ENCODE data around the gene ZDHHC24. TPM values are rescaled to one million over a fixed set of nuclear protein-coding genes. Genes with fewer than 3 reads are reported as not detected.

The ZDHHC24 gene
- total RNA-seq, 4 donors from 2014 or later = 5.9 to 12.1 (median 10.4) TPM

Other genes starting within 250 kb of the ZDHHC24 start
- gene CD248, start 229.0 kb downstream of the ZDHHC24 start, total RNA-seq = 10 to 100 TPM; 23.1 to 68.2 (median 27.0) TPM
- 1 to 10 TPM; 3.8 to 9.3 (median 4.7) TPM for gene RIN1, start 209.6 kb downstream of the ZDHHC24 start, total RNA-seq
- 10 to 100 TPM; 26.6 to 44.2 (median 35.5) TPM for gene BRMS1, start 200.9 kb downstream of the ZDHHC24 start, total RNA-seq
- 10 to 100 TPM; 39.7 to 62.0 (median 47.6) TPM for gene B4GAT1, start 198.4 kb downstream of the ZDHHC24 start, total RNA-seq
- gene SLC29A2, start 174.3 kb downstream of the ZDHHC24 start, total RNA-seq = 1 to 10 TPM in 2 of 4 donors, under 1 TPM in 2; 0.27 to 3.2 (median 1.2) TPM
- gene NPAS4, start 125.0 kb downstream of the ZDHHC24 start, total RNA-seq = 1 to 10 TPM in 1 of 4 donors, under 1 TPM in 2, not detected in 1; 0.27 to 2.6 (median 0.93) TPM
- gene MRPL11, start 107.2 kb downstream of the ZDHHC24 start, total RNA-seq = 10 to 100 TPM; 36.3 to 48.1 (median 45.6) TPM
- 10 to 100 TPM; 20.5 to 43.9 (median 29.9) TPM for gene PELI3, start 79.1 kb downstream of the ZDHHC24 start, total RNA-seq
- gene DPP3, start 65.6 kb downstream of the ZDHHC24 start, total RNA-seq = 10 to 100 TPM; 11.5 to 35.3 (median 22.4) TPM
- 10 to 100 TPM; 49.2 to 95.1 (median 82.9) TPM for gene BBS1, start 35.4 kb downstream of the ZDHHC24 start, total RNA-seq
- not detected for gene ACTN3, start 855 bp upstream of the ZDHHC24 start, total RNA-seq
- 100 to 1,000 TPM in 1 of 4 donors, 10 to 100 TPM in 3; 65.1 to 114 (median 88.4) TPM for gene CTSF, start 22.6 kb upstream of the ZDHHC24 start, total RNA-seq
- gene CCDC87, start 47.0 kb upstream of the ZDHHC24 start, total RNA-seq = 1 to 10 TPM in 3 of 4 donors, under 1 TPM in 1; 0.27 to 1.2 (median 1.1) TPM
- gene CCS, start 47.1 kb upstream of the ZDHHC24 start, total RNA-seq = 10 to 100 TPM; 28.1 to 41.7 (median 33.9) TPM
- 10 to 100 TPM; 25.6 to 66.6 (median 42.5) TPM for gene RBM14, start 70.6 kb upstream of the ZDHHC24 start, total RNA-seq
- gene RBM4, start 92.7 kb upstream of the ZDHHC24 start, total RNA-seq = 100 to 1,000 TPM in 3 of 4 donors, 10 to 100 TPM in 1; 98.2 to 114 (median 102) TPM
- 10 to 100 TPM; 10.7 to 28.2 (median 12.3) TPM for gene RBM4B, start 131.8 kb upstream of the ZDHHC24 start, total RNA-seq
- gene SPTBN2, start 183.2 kb upstream of the ZDHHC24 start, total RNA-seq = 10 to 100 TPM in 1 of 4 donors, 1 to 10 TPM in 3; 1.8 to 19.5 (median 5.6) TPM

Data from gastroesophageal sphincter (tissue), 4 donors.